Glutamatergic neuron (in vitro differentiated cells): ENCODE results near the gene SPRY4. TPM values are rescaled to one million over a fixed set of nuclear protein-coding genes. Genes with fewer than 3 reads are reported as not detected.

ENCODE experiments used
- DNase-seq: peaks from one replicate; pipeline ENCODE4 v3.0.0; 2022
- H3K27ac Mint-ChIP-seq: one replicate; pipeline ENCODE4 v1.8.0; 2020; ENCODE audit warnings: mild to moderate bottlenecking, mixed read lengths, inconsistent platforms; ENCODE audit not compliant: unreplicated experiment
- H3K27me3 Mint-ChIP-seq: one replicate; pipeline ENCODE4 v1.8.0; 2020; ENCODE audit warnings: mild to moderate bottlenecking, moderate library complexity, mixed read lengths, inconsistent platforms; ENCODE audit not compliant: unreplicated experiment
- H3K36me3 Mint-ChIP-seq: one replicate; pipeline ENCODE4 v1.8.0; 2020; ENCODE audit warnings: mild to moderate bottlenecking, mixed read lengths, inconsistent platforms; ENCODE audit not compliant: unreplicated experiment
- H3K4me1 Mint-ChIP-seq: one replicate; pipeline ENCODE4 v1.8.0; 2020; ENCODE audit warnings: mild to moderate bottlenecking, low read depth, mixed read lengths, inconsistent platforms; ENCODE audit not compliant: unreplicated experiment
- H3K4me3 Mint-ChIP-seq: one replicate; pipeline ENCODE4 v1.8.0; 2020; ENCODE audit warnings: mild to moderate bottlenecking, mixed read lengths, inconsistent platforms; ENCODE audit not compliant: unreplicated experiment
- H3K9me3 Mint-ChIP-seq: one replicate; pipeline ENCODE4 v1.8.0; 2020; ENCODE audit warnings: mild to moderate bottlenecking, moderate library complexity, mixed read lengths, inconsistent platforms; ENCODE audit not compliant: unreplicated experiment
- total RNA-seq: library from RNA; stranded (reverse); fragmentation: NEBNext Ultra II Directional; extraction: Animal tissue kit (Norgen Biotek cat#: 25700); gene quantifications from one replicate; pipeline ENCODE4 v1.2.1, GENCODE V29; 2021; ENCODE audit not compliant: unreplicated experiment
- TF ChIP-seq, protein P1 (sequence below): fragments of 200-600 bp; sonication (generic); IDR thresholded peaks from one replicate; pipeline ENCODE4 v1.5.0; 2021; ENCODE audit not compliant: partially characterized antibody, unreplicated experiment

SPRY4 gene
- total RNA-seq, 1 donor from 2014 or later: 12.5 TPM

DNA sequence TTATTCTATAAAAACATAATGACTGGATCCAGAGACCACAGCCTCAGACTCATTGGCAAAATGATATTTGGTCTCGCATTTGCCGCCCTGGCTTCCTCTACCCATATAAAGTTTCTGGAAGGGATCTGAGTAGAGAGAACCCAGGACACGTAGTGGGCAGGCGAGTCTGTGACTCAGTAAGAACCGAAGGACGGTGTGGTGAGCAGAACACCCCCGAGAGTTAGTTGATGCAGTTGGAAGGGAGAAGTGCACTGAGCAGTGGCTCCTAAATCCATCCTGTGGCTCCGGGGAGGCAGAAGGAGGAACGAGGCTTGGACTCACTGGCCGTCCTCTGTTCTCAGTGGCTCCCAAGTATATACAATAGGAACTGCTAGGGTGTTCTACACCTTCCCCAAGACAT, 11.5 kb downstream of the SPRY4 start:
- H3K9me3 Mint-ChIP-seq: peaks cover 4% of the 10 kb centered on the region
- peaks cover 2% of the 10 kb centered on the region for H3K27me3 Mint-ChIP-seq
- no peak overlapping the region for H3K4me3 Mint-ChIP-seq
- peaks cover 21% of the 10 kb centered on the region for H3K4me1 Mint-ChIP-seq
- TF ChIP-seq, protein P1, sequence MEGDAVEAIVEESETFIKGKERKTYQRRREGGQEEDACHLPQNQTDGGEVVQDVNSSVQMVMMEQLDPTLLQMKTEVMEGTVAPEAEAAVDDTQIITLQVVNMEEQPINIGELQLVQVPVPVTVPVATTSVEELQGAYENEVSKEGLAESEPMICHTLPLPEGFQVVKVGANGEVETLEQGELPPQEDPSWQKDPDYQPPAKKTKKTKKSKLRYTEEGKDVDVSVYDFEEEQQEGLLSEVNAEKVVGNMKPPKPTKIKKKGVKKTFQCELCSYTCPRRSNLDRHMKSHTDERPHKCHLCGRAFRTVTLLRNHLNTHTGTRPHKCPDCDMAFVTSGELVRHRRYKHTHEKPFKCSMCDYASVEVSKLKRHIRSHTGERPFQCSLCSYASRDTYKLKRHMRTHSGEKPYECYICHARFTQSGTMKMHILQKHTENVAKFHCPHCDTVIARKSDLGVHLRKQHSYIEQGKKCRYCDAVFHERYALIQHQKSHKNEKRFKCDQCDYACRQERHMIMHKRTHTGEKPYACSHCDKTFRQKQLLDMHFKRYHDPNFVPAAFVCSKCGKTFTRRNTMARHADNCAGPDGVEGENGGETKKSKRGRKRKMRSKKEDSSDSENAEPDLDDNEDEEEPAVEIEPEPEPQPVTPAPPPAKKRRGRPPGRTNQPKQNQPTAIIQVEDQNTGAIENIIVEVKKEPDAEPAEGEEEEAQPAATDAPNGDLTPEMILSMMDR: no peak
- H3K27ac Mint-ChIP-seq: no peak overlapping the region
- H3K36me3 Mint-ChIP-seq: no peaks in the 10 kb centered on the region
- no peak for DNase-seq

DNA sequence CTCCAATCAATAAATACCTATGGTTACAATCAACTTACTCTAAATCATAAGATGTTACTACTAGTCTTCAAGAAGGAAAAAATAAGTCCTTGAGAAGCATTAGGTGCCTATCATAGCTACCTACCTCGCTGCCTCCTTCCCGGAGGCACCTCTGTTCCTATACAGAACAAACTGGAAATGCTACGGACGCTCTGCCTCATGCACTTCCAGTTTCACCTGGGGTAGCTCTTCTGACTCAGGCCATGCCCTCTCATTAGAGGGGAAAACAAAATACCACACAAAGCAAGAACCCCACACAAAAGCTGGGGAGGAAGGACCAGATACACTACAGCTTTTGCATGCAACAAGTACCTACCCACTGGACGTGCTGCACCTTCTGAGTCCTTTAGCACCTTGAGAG, 12.4 kb downstream of the SPRY4 start:
- TF ChIP-seq, protein P1: no peak
- no peaks in the 10 kb centered on the region for H3K36me3 Mint-ChIP-seq
- H3K27ac Mint-ChIP-seq: no peak overlapping the region

DNA sequence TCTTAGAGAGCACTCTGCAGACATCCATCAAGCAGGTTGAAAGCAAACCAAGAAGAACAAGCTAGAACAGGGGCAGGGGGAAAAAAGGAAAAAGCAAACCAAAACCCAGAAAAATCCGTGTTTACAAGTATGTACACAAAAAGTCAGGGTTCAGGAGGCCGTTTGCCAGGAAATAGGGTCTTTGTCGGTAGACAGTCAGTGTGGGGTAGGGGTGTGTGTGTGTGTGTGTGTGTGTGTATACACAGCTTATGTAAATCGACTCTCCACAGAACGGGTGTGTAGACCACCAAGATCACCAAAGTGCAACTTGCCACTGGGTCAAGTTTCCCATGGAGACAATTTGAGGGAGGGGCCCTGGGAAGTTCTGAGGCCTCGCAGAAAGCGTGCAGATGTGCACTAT, 13.1 kb downstream of the SPRY4 start:
- H3K36me3 Mint-ChIP-seq: no peaks in the 10 kb centered on the region
- peaks cover 15% of the 10 kb centered on the region for H3K4me1 Mint-ChIP-seq
- DNase-seq: no peak
- no peak overlapping the region for H3K4me3 Mint-ChIP-seq
- TF ChIP-seq, protein P1: no peak
- peaks cover 4% of the 10 kb centered on the region for H3K9me3 Mint-ChIP-seq
- H3K27me3 Mint-ChIP-seq: peaks cover 2% of the 10 kb centered on the region
- no peak overlapping the region for H3K27ac Mint-ChIP-seq

More for the DNA sequence above, 12.4 kb downstream of the SPRY4 start:
- Mint-ChIP-seq H3K9me3 (peaks cover 4% of the 10 kb centered on the region), H3K27me3 (peaks cover 2% of the 10 kb centered on the region), H3K4me3 (no peak overlapping the region), H3K4me1 (peaks cover 18% of the 10 kb centered on the region)
- DNase-seq: no peak

DNA sequence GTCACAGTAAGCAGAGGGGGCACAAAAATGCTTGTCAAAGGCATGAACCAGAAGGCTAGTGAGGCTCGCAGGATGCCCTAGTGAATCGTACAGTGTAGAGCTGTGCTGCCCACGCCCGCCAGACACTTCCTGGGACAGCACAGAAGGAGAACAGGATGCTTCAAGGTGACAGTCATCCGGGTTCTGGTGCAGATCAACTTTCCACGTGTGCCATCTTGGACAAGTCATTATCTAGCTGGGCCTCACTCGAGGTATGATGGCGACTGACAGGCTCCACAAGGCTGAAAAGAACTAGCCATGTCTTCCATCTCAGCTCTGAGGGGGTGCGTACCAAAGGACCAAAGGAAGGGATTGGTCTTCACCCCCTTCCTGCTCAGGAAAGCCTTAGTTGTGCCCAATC, 14.0 kb downstream of the SPRY4 start:
- peaks cover 6% of the 10 kb centered on the region for H3K4me1 Mint-ChIP-seq
- H3K36me3 Mint-ChIP-seq: no peaks in the 10 kb centered on the region
- peaks cover 4% of the 10 kb centered on the region for H3K9me3 Mint-ChIP-seq
- TF ChIP-seq, protein P1: no peak
- H3K27ac Mint-ChIP-seq: no peak overlapping the region
- peaks cover 2% of the 10 kb centered on the region for H3K27me3 Mint-ChIP-seq
- no peak overlapping the region for H3K4me3 Mint-ChIP-seq
- DNase-seq: no peak

DNA sequence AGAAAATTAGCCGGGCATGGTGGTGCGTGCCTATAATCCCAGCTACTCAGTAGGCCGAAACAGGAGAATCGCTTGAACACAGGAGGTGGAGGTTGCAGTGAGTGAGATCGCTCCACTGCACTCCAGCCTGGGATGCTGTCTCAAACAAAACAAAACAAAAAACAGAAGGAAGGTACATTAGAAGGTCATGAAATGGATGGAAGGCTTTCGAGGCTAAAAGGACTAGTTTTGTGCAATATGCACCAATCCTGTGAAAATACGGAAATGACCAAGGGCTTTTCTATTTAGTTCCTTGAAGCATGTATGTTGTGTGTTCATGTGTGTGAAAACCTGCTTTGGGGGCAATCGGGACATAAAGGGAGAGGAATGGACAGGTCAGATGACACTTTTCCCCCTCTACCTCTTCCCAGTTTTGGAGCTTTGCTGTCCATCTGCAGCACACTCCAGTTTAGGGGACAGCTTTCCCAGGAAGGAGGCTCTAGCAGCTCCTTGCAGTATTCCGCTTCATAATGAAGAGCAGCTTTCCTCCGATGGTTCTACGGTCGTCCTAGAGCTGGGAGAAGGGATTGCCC, 15.0 kb downstream of the SPRY4 start:
- peaks cover 3% of the 10 kb centered on the region for H3K4me1 Mint-ChIP-seq
- TF ChIP-seq, protein P1: no peak

More for the DNA sequence above, 15.0 kb downstream of the SPRY4 start:
- Mint-ChIP-seq H3K4me3 (no peak overlapping the region), H3K36me3 (no peaks in the 10 kb centered on the region), H3K27me3 (peaks cover 3% of the 10 kb centered on the region), H3K9me3 (peaks cover 4% of the 10 kb centered on the region), H3K27ac (no peak overlapping the region)
- no peak for DNase-seq
